Cardiac fibroblast (primary cell): ENCODE data around the gene WBP4.

Experiments
- DNase-seq, 2 donors: peaks; one replicate each; pipeline versions ENCODE4 v3.0.0 to v3.0.0-alpha.2; 2010; ENCODE audit warnings: low read depth in 2 of 2
- H3K4me3 ChIP-seq, 2 donors: replicated peaks in 1 of 2; 1 replicate in 1 of 2; 2 replicates in 1 of 2; pipeline ENCODE4 v1.5.1; 2011; ENCODE audit warnings: low read depth in 2 of 2, low read length in 2 of 2, mild to moderate bottlenecking in 2 of 2, moderate library complexity in 1 of 2
- TF ChIP-seq, protein P1 (sequence below): IDR thresholded peaks from one replicate; pipeline ENCODE4 v1.5.1; 2011; ENCODE audit warnings: low read depth, mild to moderate bottlenecking, low read length, inconsistent platforms

Gene WBP4

GRCh38 chr13:41018602-41018948 is 42.7 kb upstream of the WBP4 start:
- no peak overlapping the region for H3K4me3 ChIP-seq

DNA sequence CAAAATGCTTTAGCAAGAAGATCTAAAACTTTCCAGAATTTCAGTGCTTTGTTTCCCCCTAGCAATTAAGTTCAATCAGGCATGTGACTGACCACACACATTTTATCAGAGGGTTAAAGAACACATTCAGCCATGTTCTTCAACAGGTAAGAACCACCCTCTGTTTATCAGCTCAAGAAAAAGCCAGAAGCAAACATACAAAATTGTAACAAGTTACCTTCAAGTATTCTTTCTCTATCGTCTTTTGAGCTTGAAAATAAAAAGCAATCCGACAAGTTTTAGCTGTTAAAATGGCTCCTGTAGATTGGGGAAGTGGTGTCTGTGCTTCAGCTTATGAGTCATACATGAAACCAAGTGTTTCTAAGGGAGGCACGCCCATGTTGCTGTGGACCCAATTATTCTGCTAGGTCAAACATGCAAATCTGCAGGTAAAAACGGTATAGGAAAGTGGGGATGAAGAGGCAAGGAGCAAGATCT is 42.3 kb upstream of the WBP4 start, which contains the start of gene ELF1:
Gene ELF1, minus strand, starts transcription at position 306 of the 477 bp plus-strand sequence. CDS start 37,262 bp downstream, outside the sequence.
- TF ChIP-seq, protein P1, sequence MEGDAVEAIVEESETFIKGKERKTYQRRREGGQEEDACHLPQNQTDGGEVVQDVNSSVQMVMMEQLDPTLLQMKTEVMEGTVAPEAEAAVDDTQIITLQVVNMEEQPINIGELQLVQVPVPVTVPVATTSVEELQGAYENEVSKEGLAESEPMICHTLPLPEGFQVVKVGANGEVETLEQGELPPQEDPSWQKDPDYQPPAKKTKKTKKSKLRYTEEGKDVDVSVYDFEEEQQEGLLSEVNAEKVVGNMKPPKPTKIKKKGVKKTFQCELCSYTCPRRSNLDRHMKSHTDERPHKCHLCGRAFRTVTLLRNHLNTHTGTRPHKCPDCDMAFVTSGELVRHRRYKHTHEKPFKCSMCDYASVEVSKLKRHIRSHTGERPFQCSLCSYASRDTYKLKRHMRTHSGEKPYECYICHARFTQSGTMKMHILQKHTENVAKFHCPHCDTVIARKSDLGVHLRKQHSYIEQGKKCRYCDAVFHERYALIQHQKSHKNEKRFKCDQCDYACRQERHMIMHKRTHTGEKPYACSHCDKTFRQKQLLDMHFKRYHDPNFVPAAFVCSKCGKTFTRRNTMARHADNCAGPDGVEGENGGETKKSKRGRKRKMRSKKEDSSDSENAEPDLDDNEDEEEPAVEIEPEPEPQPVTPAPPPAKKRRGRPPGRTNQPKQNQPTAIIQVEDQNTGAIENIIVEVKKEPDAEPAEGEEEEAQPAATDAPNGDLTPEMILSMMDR, result no peak
- peak within 1 kb of the TSS in 1 of 2 donors; percentile 19 for H3K4me3 ChIP-seq
- peak; percentile 57 to 76 for DNase-seq

More at GRCh38 chr13:41018602-41018948, 42.7 kb upstream of the WBP4 start:
- DNase-seq, result no peak
- TF ChIP-seq, protein P1, result no peak

- DNase-seq, result no peak
These were observed 41.5 kb upstream of the WBP4 start for GRCh38 chr13:41019578-41020347.

DNA sequence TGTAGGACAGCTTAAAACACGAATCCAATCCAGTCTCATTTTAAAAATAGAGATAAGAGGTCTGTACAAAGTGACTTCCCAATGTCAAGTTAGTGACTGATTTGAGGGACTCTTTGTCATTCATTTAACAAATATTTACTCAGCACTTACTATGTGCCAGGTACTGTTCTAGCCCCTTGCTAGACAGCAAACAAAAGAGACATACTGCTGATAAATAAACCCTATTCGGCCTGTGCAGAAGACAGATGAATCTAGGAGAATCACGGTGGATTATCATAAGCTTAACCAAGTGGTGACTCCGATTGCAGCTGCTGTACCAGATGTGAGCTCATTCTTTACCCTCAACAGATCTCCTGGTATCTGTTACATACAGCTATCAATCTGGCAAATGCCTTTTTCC is 35.8 kb upstream of the WBP4 start:
- no peak overlapping the region for H3K4me3 ChIP-seq
- DNase-seq, result no peak
- TF ChIP-seq, protein P1, result no peak

More at GRCh38 chr13:41019578-41020347, 41.5 kb upstream of the WBP4 start:
- TF ChIP-seq, protein P1, result no peak
- H3K4me3 ChIP-seq, result no peak overlapping the region

GRCh38 chr13:41026788-41027187 is 34.5 kb upstream of the WBP4 start:
- DNase-seq, result no peak
- H3K4me3 ChIP-seq, result no peak overlapping the region
- TF ChIP-seq, protein P1, result no peak

DNA sequence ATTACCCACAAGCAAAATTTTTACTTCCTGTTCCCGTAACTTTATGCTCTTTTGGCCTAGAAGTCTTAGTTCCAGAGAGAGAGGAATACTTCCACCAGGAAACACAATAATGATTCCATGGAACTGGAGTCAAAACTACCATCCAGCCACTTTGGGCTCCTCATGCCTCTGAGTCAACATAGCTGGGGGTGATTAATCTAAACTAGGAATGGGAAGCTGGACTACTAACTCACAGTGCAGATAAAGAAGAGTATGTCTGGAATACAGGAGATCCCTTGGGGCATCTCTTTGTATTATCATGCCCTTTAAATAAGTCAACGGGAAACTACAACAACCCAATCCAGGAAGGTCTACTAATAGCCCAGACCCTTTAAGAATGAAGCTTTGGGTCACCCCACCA is 33.3 kb upstream of the WBP4 start:
- TF ChIP-seq, protein P1, result no peak
- H3K4me3 ChIP-seq, result no peak overlapping the region
- peak in 1 of 2 donors; percentile 45 for DNase-seq
